K562 treated with DMSO at 1 percent for 12 hours (cell line): Measurements from ENCODE around the gene SECISBP2. TPM values are rescaled to one million over a fixed set of nuclear protein-coding genes. Genes with fewer than 3 reads are reported as not detected.

Source experiments
- total RNA-seq: library from RNA; unstranded; fragments of 300-600 nt; gene quantifications from 2 replicates; pipeline ENCODE4 v1.2.3, GENCODE V29; 2022; ENCODE audit not compliant: insufficient read depth

The SECISBP2 gene
- total RNA-seq: 12.6 and 24.3 TPM in 2 replicates

GRCh38 chr9:89318123-89319014 lies at the start of gene SECISBP2:
Gene SECISBP2 (plus strand): TSS chr9:89318500. CDS start chr9:89318577, 77 bp downstream.

GRCh38 chr9:89310475-89311345 lies 7.6 kb upstream of the SECISBP2 start, which contains the start of gene CKS2:
Gene CKS2 (plus strand): TSS chr9:89311195. CDS start chr9:89311293, 98 bp downstream.

Other genes starting within 250 kb of the SECISBP2 start
- not detected in 2 replicates for gene SHC3, start 139.7 kb upstream of the SECISBP2 start, total RNA-seq
- gene CKS2, start 7.3 kb upstream of the SECISBP2 start, total RNA-seq: 185 and 201 TPM in 2 replicates
- 0.44 and 1.5 TPM in 2 replicates for gene SEMA4D, start 179.6 kb downstream of the SECISBP2 start, total RNA-seq